Activated CD8-positive, alpha-beta memory T cell treated with anti-CD3 and anti-CD28 coated beads for 4 hours (primary cell): Measurements from ENCODE around the gene INTU.

ENCODE experiments used
- DNase-seq, 2 donors: peaks; one replicate each; pipeline ENCODE4 v3.0.0-alpha.2; 2020; ENCODE audit warnings: low read depth in 2 of 2

INTU gene

GRCh38 chr4:127747883-127748282 lies 115.1 kb downstream of the INTU start:
- no peak for DNase-seq

GRCh38 chr4:127748957-127749356 lies 116.2 kb downstream of the INTU start:
- no peak for DNase-seq

GRCh38 chr4:127756906-127757305 lies 124.1 kb downstream of the INTU start:
- no peak for DNase-seq

GRCh38 chr4:127759228-127759820 lies 126.6 kb downstream of the INTU start:
- DNase-seq, result no peak

- no peak for DNase-seq
These were observed 127.1 kb downstream of the INTU start for GRCh38 chr4:127759893-127760292.

- no peak for DNase-seq
These were observed 138.9 kb downstream of the INTU start for GRCh38 chr4:127771535-127772275.

- no peak for DNase-seq
These were observed 140.3 kb downstream of the INTU start for GRCh38 chr4:127772769-127773671.

GRCh38 chr4:127775843-127776242 lies 143.1 kb downstream of the INTU start:
- no peak for DNase-seq
